B cell (primary cell): ENCODE measurements around the gene HOXB4. TPM values are rescaled to one million over a fixed set of nuclear protein-coding genes. Genes with fewer than 3 reads are reported as not detected.

Experiments
- ATAC-seq: fragments of 200-7000 bp; cut with Tn5 transposase; one replicate; pipeline ENCODE4 v1.10.0; 2021; ENCODE audit warnings: low read depth, mild to moderate bottlenecking, moderate number of reproducible peaks, moderate library complexity
- CTCF ChIA-PET: fragments of 350-600 bp; sonication (Branson Sonifier 250); formaldehyde crosslinking; loops from one replicate; lab custom pipeline; 2021; ENCODE audit warnings: antibody characterized with exemption, inconsistent platforms; lab: Charles Lee
- POLR2A ChIA-PET: fragments of 350-600 bp; sonication (Branson Sonifier 250); formaldehyde crosslinking; loops from one replicate; lab custom pipeline; 2021; ENCODE audit warnings: antibody characterized with exemption; lab: Charles Lee
- DNase-seq: peaks from one replicate; pipeline ENCODE4 v3.0.0; 2013
- H2AFZ ChIP-seq: 2 replicates; pipeline ENCODE4 v1.6.1; 2012; ENCODE audit warnings: mild to moderate bottlenecking, low read depth, low read length; ENCODE audit not compliant: insufficient read depth, poor library complexity, severe bottlenecking
- H3K27ac ChIP-seq, 2 donors: 1 replicate in 1 of 2; 2 replicates in 1 of 2; pipeline ENCODE4 v1.5.1; 2012 to 2013; ENCODE audit warnings: low read length in 2 of 2, mild to moderate bottlenecking in 2 of 2, moderate library complexity in 1 of 2
- H3K27me3 ChIP-seq, 4 experiments: fragments of 200-600 bp in 1 of 4; sonication (generic) in 1 of 4; replicated peaks in 1 of 4; 1 replicate in 2 of 4; 2 replicates in 2 of 4; pipeline versions ENCODE4 v1.6.1 to v1.7.0; 2013 to 2016; ENCODE audit warnings: low read length in 3 of 4, mild to moderate bottlenecking in 2 of 4, mixed read lengths in 1 of 4, moderate library complexity in 1 of 4; ENCODE audit not compliant: insufficient read depth in 4 of 4, control insufficient read depth in 3 of 4; ENCODE audit errors: control extremely low read depth in 1 of 4
- H3K36me3 ChIP-seq, 2 experiments: replicated peaks in 1 of 2; 1 replicate in 1 of 2; 2 replicates in 1 of 2; pipeline versions ENCODE4 v1.6.1 to v1.7.1; 2013; ENCODE audit warnings: low read length in 1 of 2; ENCODE audit not compliant: insufficient read depth in 2 of 2, control insufficient read depth in 1 of 2; ENCODE audit errors: control extremely low read depth in 1 of 2, extremely low read depth in 1 of 2
- H3K4me1 ChIP-seq, 2 donors: fragments of 200-600 bp in 1 of 2; sonication (generic) in 1 of 2; 1 replicate in 1 of 2; 2 replicates in 1 of 2; pipeline versions ENCODE4 v1.5.1 to v1.6.1; 2013 to 2017; ENCODE audit warnings: low read length in 2 of 2; ENCODE audit not compliant: control insufficient read depth in 2 of 2, insufficient read depth in 2 of 2
- H3K4me2 ChIP-seq: replicated peaks from 2 replicates; pipeline ENCODE3; 2012; ENCODE audit warnings: mild to moderate bottlenecking, low read depth, low read length; ENCODE audit not compliant: poor library complexity, severe bottlenecking
- H3K4me3 ChIP-seq, 5 experiments: fragments of 200-600 bp in 1 of 5; sonication (generic) in 1 of 5; 1 replicate in 3 of 5; 2 replicates in 2 of 5; pipeline versions ENCODE4 v1.5.1 to v1.7.0; 2011 to 2016; ENCODE audit warnings: low read length in 4 of 5, mild to moderate bottlenecking in 4 of 5, low read depth in 2 of 5, control low read depth in 1 of 5, moderate library complexity in 1 of 5; ENCODE audit not compliant: insufficient read depth in 1 of 5; ENCODE audit errors: control extremely low read depth in 1 of 5, extremely low read depth in 1 of 5
- H3K79me2 ChIP-seq: fragments of 200-600 bp; sonication (generic); one replicate; pipeline ENCODE4 v1.6.0; 2016; ENCODE audit warnings: low read length; ENCODE audit not compliant: control insufficient read depth, insufficient read depth
- H3K9ac ChIP-seq: fragments of 200-600 bp; sonication (generic); 2 replicates; pipeline ENCODE4 v1.6.1; 2017; ENCODE audit warnings: mild to moderate bottlenecking, low read length, moderate library complexity
- H3K9me3 ChIP-seq, 3 donors: one replicate each; pipeline versions ENCODE4 v1.6.1 to v1.7.1; 2013; ENCODE audit warnings: low read length in 2 of 3; ENCODE audit not compliant: control insufficient read depth in 2 of 3, insufficient read depth in 1 of 3; ENCODE audit errors: control extremely low read depth in 1 of 3
- H4K20me1 ChIP-seq: 2 replicates; pipeline ENCODE4 v1.6.0; 2012; ENCODE audit warnings: mild to moderate bottlenecking, low read length; ENCODE audit not compliant: insufficient read depth, control insufficient read depth, poor library complexity, severe bottlenecking
- H3K27ac Mint-ChIP-seq: one replicate; pipeline ENCODE4 v1.8.0; 2021; ENCODE audit warnings: mixed read lengths
- H3K27me3 Mint-ChIP-seq: one replicate; pipeline ENCODE4 v1.8.0; 2021; ENCODE audit warnings: mixed read lengths
- H3K4me1 Mint-ChIP-seq: one replicate; pipeline ENCODE4 v1.8.0; 2021; ENCODE audit warnings: mixed read lengths
- H3K4me3 Mint-ChIP-seq: one replicate; pipeline ENCODE4 v1.8.0; 2021; ENCODE audit warnings: mixed read lengths
- H3K9me3 Mint-ChIP-seq: one replicate; pipeline ENCODE4 v1.8.0; 2022; ENCODE audit warnings: mixed read lengths; ENCODE audit not compliant: insufficient read depth
- EZH2 ChIP-seq: IDR thresholded peaks from 2 replicates; pipeline ENCODE4 v1.6.1; 2012; ENCODE audit warnings: borderline replicate concordance, low read depth, mild to moderate bottlenecking, moderate library complexity, low read length; ENCODE audit not compliant: insufficient read depth, poor library complexity, severe bottlenecking
- whole genome bisulfite sequencing: methylation state at CpG from one replicate; pipeline ENCODE4 v1.1.5; 2013; ENCODE audit warnings: missing lambda C conversion rate; ENCODE audit not compliant: insufficient coverage; 5-methylcytosine and 5-hydroxymethylcytosine counted together
- intact Hi-C: fragments of 100-400 bp; cut with micrococcal nuclease; formaldehyde crosslinking; loops from one replicate; pipeline ENCODE4 v1.10.0; 2022
- polyA plus RNA-seq: library from polyadenylated mRNA; depleted of rRNA; stranded (reverse); fragments of >200 nt; gene quantifications from 2 replicates; pipeline ENCODE4 v1.2.3, GENCODE V29; 2012
- total RNA-seq, 2 donors: library from RNA; stranded (reverse); fragments of 120-200 nt in 1 of 2; gene quantifications; 1 replicate in 1 of 2; 2 replicates in 1 of 2; pipeline versions ENCODE4 v1.2.3 to v1.2.4, GENCODE V29; 2013 to 2022
- TF ChIP-seq, protein P1 (sequence below): fragments of 200-600 bp; IDR thresholded peaks from one replicate; pipeline ENCODE4 v1.8.0; 2022; ENCODE audit warnings: antibody characterized with exemption, mild to moderate bottlenecking

The HOXB4 gene
- total and polyA plus RNA-seq, 2 donors (not counting 1 experiment from before 2014, with no cell fraction given) = 0.85 to 1.7 TPM

DNA sequence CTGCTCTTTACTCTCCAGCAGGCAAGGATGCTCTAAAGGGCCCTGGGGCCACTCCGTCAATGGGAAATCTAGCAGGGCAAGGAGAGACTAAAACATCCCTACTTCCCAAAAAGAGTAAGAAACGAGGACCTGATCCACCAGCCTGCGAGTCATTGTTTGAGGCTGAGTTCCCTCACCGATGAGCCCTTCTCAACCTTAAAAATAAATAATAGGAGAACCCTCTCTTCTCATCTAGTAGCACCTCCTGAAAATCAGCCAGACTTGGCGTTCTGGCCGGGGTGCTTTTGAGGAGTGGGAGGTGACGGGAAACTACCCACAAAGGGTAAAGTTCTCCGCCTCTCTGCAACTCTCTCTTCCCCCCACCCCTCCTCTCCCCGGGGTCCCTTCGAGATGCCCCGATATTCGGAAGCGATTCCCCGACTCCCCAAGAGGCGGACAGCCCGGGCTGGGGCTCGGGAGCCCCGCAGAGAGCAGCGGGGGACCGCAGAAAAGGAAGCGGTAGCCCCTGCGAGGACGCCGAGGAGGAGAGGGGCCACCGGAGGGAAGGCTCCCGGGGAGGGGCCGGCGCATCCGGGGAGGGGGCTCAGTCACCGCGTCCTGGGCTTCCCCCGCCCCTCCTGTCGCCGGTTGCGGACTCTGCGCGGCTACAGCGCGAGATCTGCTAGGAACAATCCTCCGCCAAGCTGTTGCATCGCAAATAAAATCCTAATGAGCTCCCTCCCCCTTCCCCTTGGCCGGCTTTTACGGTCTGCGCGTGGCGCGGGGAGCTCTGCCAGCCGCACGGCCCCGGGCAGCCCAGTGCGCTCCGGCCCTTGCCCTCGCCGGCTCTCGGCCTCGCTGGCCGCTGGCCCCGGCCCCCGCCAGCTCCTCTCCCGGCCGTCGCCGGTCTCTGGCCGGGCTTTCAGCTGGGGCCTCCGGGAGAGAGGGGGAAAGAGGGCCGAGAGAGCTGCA, 46.7 kb upstream of the HOXB4 start:
- Histone ChIP-seq H4K20me1 (no peaks in the 10 kb centered on the region), H3K9me3 (peaks cover 0 to 9% (median 0%) of the 10 kb centered on the region in 3 donors), H3K4me1 (peaks cover 26 to 30% of the 10 kb centered on the region in 2 donors), H3K79me2 (no peaks in the 10 kb centered on the region), H3K27ac (no peak overlapping the region), H3K27me3 (peaks cover 0 to 97% (median 71%) of the 10 kb centered on the region in 4 experiments), H3K9ac (peak overlapping the region; percentile 63), H3K4me2 (peak overlapping the region; percentile 97), H3K36me3 (no peaks in the 10 kb centered on the region), H3K4me3 (peak overlapping the region in 3 of 5 experiments; percentile 37 to 66 (median 52)), H2AFZ (peak overlapping the region; percentile 76)
- TF ChIP-seq, protein P1, sequence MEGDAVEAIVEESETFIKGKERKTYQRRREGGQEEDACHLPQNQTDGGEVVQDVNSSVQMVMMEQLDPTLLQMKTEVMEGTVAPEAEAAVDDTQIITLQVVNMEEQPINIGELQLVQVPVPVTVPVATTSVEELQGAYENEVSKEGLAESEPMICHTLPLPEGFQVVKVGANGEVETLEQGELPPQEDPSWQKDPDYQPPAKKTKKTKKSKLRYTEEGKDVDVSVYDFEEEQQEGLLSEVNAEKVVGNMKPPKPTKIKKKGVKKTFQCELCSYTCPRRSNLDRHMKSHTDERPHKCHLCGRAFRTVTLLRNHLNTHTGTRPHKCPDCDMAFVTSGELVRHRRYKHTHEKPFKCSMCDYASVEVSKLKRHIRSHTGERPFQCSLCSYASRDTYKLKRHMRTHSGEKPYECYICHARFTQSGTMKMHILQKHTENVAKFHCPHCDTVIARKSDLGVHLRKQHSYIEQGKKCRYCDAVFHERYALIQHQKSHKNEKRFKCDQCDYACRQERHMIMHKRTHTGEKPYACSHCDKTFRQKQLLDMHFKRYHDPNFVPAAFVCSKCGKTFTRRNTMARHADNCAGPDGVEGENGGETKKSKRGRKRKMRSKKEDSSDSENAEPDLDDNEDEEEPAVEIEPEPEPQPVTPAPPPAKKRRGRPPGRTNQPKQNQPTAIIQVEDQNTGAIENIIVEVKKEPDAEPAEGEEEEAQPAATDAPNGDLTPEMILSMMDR = no peak
- no peak for TF ChIP-seq EZH2
- peaks cover 21% of the 10 kb centered on the region for H3K4me1 Mint-ChIP-seq
- H3K9me3 Mint-ChIP-seq = no peaks in the 10 kb centered on the region
- POLR2A ChIA-PET = interaction anchor here (0.5 to 0.6 kb wide), 2 partner anchors 77 to 148 kb away, joined by 4 read pairs; no protein-coding TSS in a partner anchor
- peaks cover 76% of the 10 kb centered on the region for H3K27me3 Mint-ChIP-seq
- peak; percentile 12 for ATAC-seq
- WGBS = 2% methylated on average over 61 of the region's 66 CpGs
- CTCF ChIA-PET = interaction anchor here (0.7 to 1.9 kb wide), 6 partner anchors 10 to 599 kb away, joined by 3 to 9 read pairs (median 3); no protein-coding TSS in a partner anchor
- DNase-seq = peak; percentile 48
- intact Hi-C loops = no loop called here
- H3K4me3 Mint-ChIP-seq = peak overlapping the region; percentile 80
- no peak overlapping the region for H3K27ac Mint-ChIP-seq
